NCI-H146 treated with DMSO at 0.1 percent for 48 hours (cell line): ENCODE data around the gene SPEG.

ENCODE experiments used
- DNase-seq: peaks from one replicate; lab custom pipeline; 2025; ENCODE audit not compliant: unreplicated experiment; lab: John Stamatoyannopoulos, UW

SPEG gene

GRCh38 chr2:219442256-219443015 is 7.8 kb downstream of the SPEG start:
- DNase-seq = no peak

- no peak for DNase-seq
Measured at GRCh38 chr2:219443016-219443696, 8.5 kb downstream of the SPEG start.

GRCh38 chr2:219443697-219444023 is 9.0 kb downstream of the SPEG start:
- no peak for DNase-seq

- no peak for DNase-seq
Measured at GRCh38 chr2:219444566-219445091, 10.0 kb downstream of the SPEG start.

DNA sequence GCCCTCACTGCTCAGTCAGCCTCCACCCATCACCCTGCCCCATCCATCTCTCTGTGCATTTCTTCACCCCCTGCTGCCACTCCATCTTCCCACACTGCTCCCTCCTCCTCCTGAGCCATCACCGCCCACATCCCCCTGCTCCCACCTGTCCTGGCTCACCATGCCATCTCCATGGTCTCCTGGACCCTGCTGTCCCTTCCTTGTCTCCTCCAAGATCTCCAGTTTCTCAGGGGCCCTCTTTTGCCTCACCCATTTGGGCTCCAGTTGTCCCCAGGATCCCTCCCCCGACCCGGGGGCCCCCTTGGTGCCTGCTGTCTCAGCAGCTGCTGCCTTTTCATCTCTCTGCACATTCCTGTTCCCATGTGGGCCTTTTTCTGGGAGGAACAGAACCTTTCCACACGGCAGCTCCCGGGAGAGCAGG is 10.6 kb downstream of the SPEG start:
- DNase-seq = no peak

DNA sequence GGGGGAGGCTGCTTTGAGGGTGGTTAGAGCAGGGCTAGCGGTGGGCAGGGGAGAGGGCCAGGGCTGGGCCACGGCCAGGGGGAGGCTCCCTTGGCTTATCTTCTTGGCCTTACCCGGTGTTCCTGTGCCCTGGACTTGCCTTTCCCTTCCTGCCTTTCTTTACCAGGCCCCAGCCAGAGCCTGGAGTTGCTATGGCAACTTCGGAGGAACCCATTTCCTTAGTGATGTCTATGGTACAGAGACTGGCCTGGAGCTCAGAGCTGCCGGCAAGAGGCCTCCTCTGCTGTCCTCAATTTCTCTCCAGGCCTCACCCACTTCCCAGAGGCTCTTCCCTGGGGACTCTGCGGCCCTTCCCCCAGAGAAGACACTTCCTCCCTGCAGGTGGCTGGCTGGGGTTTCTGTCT is 11.5 kb downstream of the SPEG start:
- no peak for DNase-seq

DNA sequence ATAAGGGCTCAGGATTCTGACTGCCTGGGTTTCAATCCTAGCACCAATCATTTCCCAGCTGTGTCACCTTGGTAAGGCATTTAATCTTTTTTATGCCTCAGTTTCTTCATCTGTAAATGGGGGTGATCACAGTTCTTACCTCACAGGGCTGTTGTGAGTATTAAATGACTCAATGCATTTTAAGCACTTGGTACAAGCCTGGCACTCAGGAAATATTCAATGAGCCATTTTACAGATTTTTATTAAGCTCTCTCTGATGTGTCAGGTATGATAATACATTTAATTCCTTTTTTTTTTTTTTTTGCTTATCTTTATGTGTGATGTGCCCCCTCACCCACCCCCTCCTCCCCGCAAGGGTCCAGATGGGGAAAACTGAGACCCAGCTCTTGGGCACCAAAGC is 12.0 kb downstream of the SPEG start:
- DNase-seq = no peak

- DNase-seq = no peak
Measured at GRCh38 chr2:219447242-219448098, 12.8 kb downstream of the SPEG start.

DNA sequence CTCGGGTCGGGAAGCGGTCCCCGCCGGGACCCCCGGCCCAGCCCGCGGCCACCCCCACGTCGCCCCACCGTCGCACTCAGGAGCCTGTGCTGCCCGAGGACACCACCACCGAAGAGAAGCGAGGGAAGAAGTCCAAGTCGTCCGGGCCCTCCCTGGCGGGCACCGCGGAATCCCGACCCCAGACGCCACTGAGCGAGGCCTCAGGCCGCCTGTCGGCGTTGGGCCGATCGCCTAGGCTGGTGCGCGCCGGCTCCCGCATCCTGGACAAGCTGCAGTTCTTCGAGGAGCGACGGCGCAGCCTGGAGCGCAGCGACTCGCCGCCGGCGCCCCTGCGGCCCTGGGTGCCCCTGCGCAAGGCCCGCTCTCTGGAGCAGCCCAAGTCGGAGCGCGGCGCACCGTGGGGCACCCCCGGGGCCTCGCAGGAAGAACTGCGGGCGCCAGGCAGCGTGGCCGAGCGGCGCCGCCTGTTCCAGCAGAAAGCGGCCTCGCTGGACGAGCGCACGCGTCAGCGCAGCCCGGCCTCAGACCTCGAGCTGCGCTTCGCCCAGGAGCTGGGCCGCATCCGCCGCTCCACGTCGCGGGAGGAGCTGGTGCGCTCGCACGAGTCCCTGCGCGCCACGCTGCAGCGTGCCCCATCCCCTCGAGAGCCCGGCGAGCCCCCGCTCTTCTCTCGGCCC is 13.6 kb downstream of the SPEG start:
- DNase-seq = no peak

DNA sequence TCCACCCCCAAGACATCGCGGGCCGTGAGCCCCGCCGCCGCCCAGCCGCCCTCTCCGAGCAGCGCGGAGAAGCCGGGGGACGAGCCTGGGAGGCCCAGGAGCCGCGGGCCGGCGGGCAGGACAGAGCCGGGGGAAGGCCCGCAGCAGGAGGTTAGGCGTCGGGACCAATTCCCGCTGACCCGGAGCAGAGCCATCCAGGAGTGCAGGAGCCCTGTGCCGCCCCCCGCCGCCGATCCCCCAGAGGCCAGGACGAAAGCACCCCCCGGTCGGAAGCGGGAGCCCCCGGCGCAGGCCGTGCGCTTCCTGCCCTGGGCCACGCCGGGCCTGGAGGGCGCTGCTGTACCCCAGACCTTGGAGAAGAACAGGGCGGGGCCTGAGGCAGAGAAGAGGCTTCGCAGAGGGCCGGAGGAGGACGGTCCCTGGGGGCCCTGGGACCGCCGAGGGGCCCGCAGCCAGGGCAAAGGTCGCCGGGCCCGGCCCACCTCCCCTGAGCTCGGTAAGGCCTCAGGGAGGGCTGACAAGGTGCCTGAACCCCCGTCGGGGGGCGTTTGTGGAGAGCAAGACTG is 14.2 kb downstream of the SPEG start:
- no peak for DNase-seq

DNA sequence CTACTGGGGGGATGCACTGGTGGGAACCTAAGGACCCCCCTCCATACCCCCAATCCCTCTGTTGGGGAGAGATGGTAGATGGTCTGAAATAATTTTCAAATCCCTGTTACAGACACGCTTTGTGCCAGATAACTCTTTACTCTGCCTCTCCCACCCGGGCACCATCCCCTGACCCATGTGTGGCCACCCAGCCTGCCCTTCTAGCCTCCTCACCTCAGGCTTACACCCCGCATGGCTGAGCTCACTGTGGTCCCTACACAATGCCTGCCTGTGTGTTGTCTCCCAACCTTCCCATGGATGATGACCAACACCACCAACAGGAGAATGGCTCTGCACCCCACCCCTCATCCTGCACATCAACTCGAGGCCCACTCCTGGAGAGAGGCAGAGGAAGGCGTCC is 15.0 kb downstream of the SPEG start:
- DNase-seq = no peak

GRCh38 chr2:219451661-219452360 is 17.2 kb downstream of the SPEG start:
- DNase-seq = no peak

GRCh38 chr2:219452361-219453317 is 18.0 kb downstream of the SPEG start:
- DNase-seq = no peak

DNA sequence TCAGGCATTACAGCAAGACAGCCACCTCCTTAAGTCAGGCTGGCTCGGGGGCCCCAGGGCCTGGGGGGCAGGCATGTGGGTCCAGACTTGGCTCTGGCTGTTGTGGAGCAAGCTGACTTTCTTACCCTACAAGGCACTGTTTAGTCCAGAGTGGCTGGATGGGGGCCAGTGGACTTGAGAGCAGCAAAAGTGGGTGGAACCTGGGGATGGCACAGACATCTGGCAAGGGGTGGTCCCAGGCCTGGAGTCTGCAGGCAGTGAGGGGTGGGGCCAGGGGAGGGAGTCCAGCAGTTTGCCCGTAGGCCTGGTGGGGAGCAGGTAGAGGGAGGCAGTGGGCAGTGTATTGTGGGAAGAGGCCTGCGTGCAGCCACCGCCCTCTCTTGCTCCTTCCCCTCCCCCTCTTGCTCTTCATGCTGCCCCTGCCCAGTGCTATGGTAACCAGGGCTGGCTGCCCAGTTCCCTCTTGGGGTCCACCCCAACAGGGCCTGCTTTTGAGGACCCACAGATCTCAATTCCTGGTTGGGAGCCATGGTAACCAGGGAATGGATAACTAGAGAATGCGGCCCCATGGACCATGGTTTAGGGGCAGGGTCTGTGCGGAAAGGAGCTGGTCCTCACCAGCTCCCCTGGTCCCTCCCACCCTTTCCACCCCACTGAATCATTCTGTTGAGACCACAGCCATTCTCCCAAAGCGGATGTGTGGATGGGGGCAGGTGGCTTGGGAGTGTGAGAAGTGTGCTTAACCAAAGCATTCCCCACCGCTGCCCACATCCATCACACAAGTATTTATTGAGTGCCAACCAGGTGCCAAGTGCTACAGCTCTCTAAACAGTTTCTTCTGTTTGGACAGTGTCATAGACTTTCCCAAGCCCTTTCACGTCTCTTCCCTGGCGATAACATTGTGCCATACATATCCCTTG is 19.3 kb downstream of the SPEG start:
- no peak for DNase-seq

GRCh38 chr2:219455581-219455980 is 20.9 kb downstream of the SPEG start:
- no peak for DNase-seq

DNA sequence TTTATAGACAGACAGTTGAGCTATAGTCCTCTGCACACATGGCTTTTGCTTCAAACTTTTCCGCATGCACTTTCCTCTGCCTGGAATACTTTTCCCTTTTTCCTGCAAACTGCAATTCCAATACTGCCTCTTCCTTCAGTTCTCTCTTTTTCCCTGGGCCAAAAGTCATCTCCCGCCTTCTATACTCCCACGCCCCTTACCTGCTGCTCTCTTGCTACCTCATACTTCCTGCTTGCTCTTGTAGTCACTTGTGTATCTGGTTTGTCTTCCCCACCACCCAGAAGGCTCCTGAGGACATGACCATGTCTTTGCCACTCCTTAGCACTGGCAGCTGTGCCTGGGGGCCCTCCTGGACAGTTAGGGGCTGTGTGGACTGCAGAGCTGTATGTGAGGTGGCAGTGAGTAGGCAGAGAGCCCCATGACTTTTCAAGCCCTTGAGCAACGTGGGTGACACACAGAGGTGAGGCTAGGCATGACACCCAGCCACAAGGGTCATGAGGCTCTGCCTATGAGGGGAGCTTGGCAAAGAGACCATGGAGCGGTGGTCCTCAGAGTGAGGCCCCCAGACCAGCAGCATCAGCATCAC is 23.2 kb downstream of the SPEG start:
- DNase-seq = no peak

DNA sequence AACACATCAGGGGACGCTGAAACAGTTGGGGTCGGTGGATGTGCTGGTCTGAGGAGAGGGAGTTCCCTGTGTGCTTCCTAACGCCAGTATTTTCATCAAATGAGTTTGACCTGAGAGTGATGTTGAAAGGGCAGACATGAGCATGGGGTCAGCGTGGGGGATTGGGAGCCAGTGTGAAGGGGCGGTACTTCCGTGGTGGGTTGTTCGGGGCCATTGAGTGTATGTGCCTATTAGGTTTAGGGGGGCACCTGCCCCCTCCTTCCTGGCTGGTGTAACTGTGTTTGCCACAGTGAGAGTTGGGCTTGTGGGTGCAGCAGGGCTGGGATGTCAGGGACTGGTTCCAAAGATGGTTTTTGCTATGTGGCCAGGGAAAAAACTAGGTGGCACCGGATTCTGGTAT is 24.4 kb downstream of the SPEG start:
- no peak for DNase-seq
